CD4-positive, alpha-beta T cell (primary cell): ENCODE data around the gene MELTF. TPM values are rescaled to one million over a fixed set of nuclear protein-coding genes. Genes with fewer than 3 reads are reported as not detected.

Source experiments
- ATAC-seq: fragments of 200-7000 bp; cut with Tn5 transposase; one replicate; pipeline ENCODE4 v1.10.0; 2022; ENCODE audit warnings: mild to moderate bottlenecking; ENCODE audit not compliant: poor library complexity
- CTCF ChIA-PET: fragments of 350-600 bp; sonication (Branson Sonifier 250); formaldehyde crosslinking; loops from one replicate; lab custom pipeline; 2021; ENCODE audit warnings: antibody characterized with exemption, inconsistent platforms; lab: Charles Lee
- POLR2A ChIA-PET: fragments of 350-600 bp; sonication (Branson Sonifier 250); formaldehyde crosslinking; loops from one replicate; lab custom pipeline; 2021; ENCODE audit warnings: antibody characterized with exemption, inconsistent platforms; lab: Charles Lee
- DNase-seq, 14 experiments: peaks; one replicate each; pipeline ENCODE4 v3.0.0-alpha.2; 2013 to 2020; ENCODE audit warnings: mixed read lengths in 2 of 14
- H3K27ac ChIP-seq, 2 donors: one replicate each; pipeline versions ENCODE4 v1.5.1 to v1.7.0; 2013; ENCODE audit warnings: low read length in 2 of 2, low read depth in 1 of 2, mild to moderate bottlenecking in 1 of 2
- H3K27me3 ChIP-seq, 2 experiments: 1 replicate in 1 of 2; 2 replicates in 1 of 2; pipeline versions ENCODE4 v1.6.1 to v1.7.0; 2013; ENCODE audit warnings: low read length in 2 of 2, control low read depth in 1 of 2, mild to moderate bottlenecking in 1 of 2, moderate library complexity in 1 of 2; ENCODE audit not compliant: insufficient read depth in 2 of 2, control insufficient read depth in 1 of 2
- H3K36me3 ChIP-seq: one replicate; pipeline ENCODE4 v1.6.1; 2013; ENCODE audit warnings: low read length, control low read depth; ENCODE audit not compliant: insufficient read depth
- H3K4me1 ChIP-seq: one replicate; pipeline ENCODE4 v1.6.1; 2013; ENCODE audit warnings: low read length, control low read depth; ENCODE audit not compliant: insufficient read depth
- H3K4me3 ChIP-seq: one replicate; pipeline ENCODE4 v1.5.1; 2013; ENCODE audit warnings: mild to moderate bottlenecking, low read length, moderate library complexity
- H3K9me3 ChIP-seq, 2 experiments: 1 replicate in 1 of 2; 2 replicates in 1 of 2; pipeline versions ENCODE4 v1.6.1 to v1.7.0; 2013; ENCODE audit warnings: low read length in 2 of 2, mild to moderate bottlenecking in 2 of 2, control low read depth in 1 of 2, moderate library complexity in 1 of 2; ENCODE audit not compliant: control insufficient read depth in 1 of 2, insufficient read depth in 1 of 2
- H3K27ac Mint-ChIP-seq: one replicate; pipeline ENCODE4 v1.8.0; 2020; ENCODE audit warnings: mixed read lengths
- H3K27me3 Mint-ChIP-seq: one replicate; pipeline ENCODE4 v1.8.0; 2021; ENCODE audit warnings: mixed read lengths
- H3K36me3 Mint-ChIP-seq: one replicate; pipeline ENCODE4 v1.8.0; 2021; ENCODE audit warnings: low read depth, mixed read lengths
- H3K4me1 Mint-ChIP-seq: one replicate; pipeline ENCODE4 v1.8.0; 2021; ENCODE audit warnings: low read depth, mixed read lengths
- H3K4me3 Mint-ChIP-seq: one replicate; pipeline ENCODE4 v1.8.0; 2020; ENCODE audit warnings: mild to moderate bottlenecking, mixed read lengths
- H3K9me3 Mint-ChIP-seq: one replicate; pipeline ENCODE4 v1.8.0; 2020; ENCODE audit warnings: mixed read lengths
- intact Hi-C, 2 experiments: fragments of 100-400 bp; cut with DNase I in 1 of 2; cut with micrococcal nuclease in 1 of 2; formaldehyde crosslinking; loops; one replicate each; pipeline versions ENCODE4 v1.15.1 to v1.9.0; 2023 to 2025; cut with DNase I, micrococcal nuclease
- total RNA-seq, 174 experiments: library from RNA in 2 of 174; stranded (reverse) in 2 of 174; gene quantifications; one replicate each; pipeline ENCODE4 v1.2.3 and lab custom pipeline; 2021 to 2026
- TF ChIP-seq, protein P1 (sequence below): fragments of 200-600 bp; IDR thresholded peaks from one replicate; pipeline ENCODE4 v1.8.0; 2022; ENCODE audit warnings: antibody characterized with exemption, mild to moderate bottlenecking

MELTF gene
- total RNA-seq, 2 experiments from 2014 or later = 0.89 to 1.2 TPM

- ATAC-seq (no peak), DNase-seq (no peak)
- intact Hi-C loops = no loop called here
- Mint-ChIP-seq H3K9me3 (no peaks in the 10 kb centered on the region), H3K27ac (no peak overlapping the region), H3K27me3 (peaks cover 28% of the 10 kb centered on the region), H3K4me1 (peaks cover 6% of the 10 kb centered on the region), H3K36me3 (no peaks in the 10 kb centered on the region), H3K4me3 (no peak overlapping the region)
- POLR2A ChIA-PET = no interaction called here
- TF ChIP-seq, protein P1, sequence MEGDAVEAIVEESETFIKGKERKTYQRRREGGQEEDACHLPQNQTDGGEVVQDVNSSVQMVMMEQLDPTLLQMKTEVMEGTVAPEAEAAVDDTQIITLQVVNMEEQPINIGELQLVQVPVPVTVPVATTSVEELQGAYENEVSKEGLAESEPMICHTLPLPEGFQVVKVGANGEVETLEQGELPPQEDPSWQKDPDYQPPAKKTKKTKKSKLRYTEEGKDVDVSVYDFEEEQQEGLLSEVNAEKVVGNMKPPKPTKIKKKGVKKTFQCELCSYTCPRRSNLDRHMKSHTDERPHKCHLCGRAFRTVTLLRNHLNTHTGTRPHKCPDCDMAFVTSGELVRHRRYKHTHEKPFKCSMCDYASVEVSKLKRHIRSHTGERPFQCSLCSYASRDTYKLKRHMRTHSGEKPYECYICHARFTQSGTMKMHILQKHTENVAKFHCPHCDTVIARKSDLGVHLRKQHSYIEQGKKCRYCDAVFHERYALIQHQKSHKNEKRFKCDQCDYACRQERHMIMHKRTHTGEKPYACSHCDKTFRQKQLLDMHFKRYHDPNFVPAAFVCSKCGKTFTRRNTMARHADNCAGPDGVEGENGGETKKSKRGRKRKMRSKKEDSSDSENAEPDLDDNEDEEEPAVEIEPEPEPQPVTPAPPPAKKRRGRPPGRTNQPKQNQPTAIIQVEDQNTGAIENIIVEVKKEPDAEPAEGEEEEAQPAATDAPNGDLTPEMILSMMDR = no peak
- CTCF ChIA-PET = no interaction called here
- Histone ChIP-seq H3K9me3 (no peaks in the 10 kb centered on the region), H3K27ac (no peak overlapping the region), H3K4me1 (peaks cover 11% of the 10 kb centered on the region), H3K27me3 (peaks cover 0 to 2% of the 10 kb centered on the region in 2 experiments), H3K4me3 (no peak overlapping the region), H3K36me3 (no peaks in the 10 kb centered on the region)
Measured at GRCh38 chr3:196974661-196975060, 55.0 kb downstream of the MELTF start.

GRCh38 chr3:196971094-196971698 lies 58.4 kb downstream of the MELTF start:
- Mint-ChIP-seq H3K27ac (no peak overlapping the region), H3K27me3 (peaks cover 24% of the 10 kb centered on the region), H3K36me3 (no peaks in the 10 kb centered on the region), H3K4me3 (peak overlapping the region; percentile 65), H3K9me3 (no peaks in the 10 kb centered on the region), H3K4me1 (peaks cover 11% of the 10 kb centered on the region)
- peaks cover 11% of the 10 kb centered on the region for H3K4me1 ChIP-seq
- peaks cover 0 to 6% of the 10 kb centered on the region in 2 experiments for H3K27me3 ChIP-seq
- TF ChIP-seq, protein P1 = no peak
- ATAC-seq (no peak), DNase-seq (no peak)
- H3K36me3 ChIP-seq = no peaks in the 10 kb centered on the region
- H3K9me3 ChIP-seq = no peaks in the 10 kb centered on the region
- no peak overlapping the region for H3K4me3 ChIP-seq
- no peak overlapping the region for H3K27ac ChIP-seq
- intact Hi-C loops = loop anchor here in 1 of 2 experiments (2.0 kb wide), 1 partner anchor 362 kb away; no protein-coding TSS in a partner anchor
- ChIA-PET CTCF (interaction anchor here (0.7 to 1.5 kb wide), 3 partner anchors 29 to 453 kb away, joined by 3 to 5 read pairs (median 4); partner anchors contain the start of gene NCBP2), POLR2A (no interaction called here)

GRCh38 chr3:196970547-196971093 lies 59.0 kb downstream of the MELTF start:
- no peak overlapping the region for H3K27ac ChIP-seq
- Mint-ChIP-seq H3K27me3 (peaks cover 24% of the 10 kb centered on the region), H3K4me1 (peaks cover 11% of the 10 kb centered on the region), H3K4me3 (peak overlapping the region; percentile 85), H3K27ac (peak overlapping the region; percentile 51), H3K36me3 (no peaks in the 10 kb centered on the region), H3K9me3 (no peaks in the 10 kb centered on the region)
- peaks cover 11% of the 10 kb centered on the region for H3K4me1 ChIP-seq
- DNase-seq = no peak
- TF ChIP-seq, protein P1 = no peak
- intact Hi-C loops = loop anchor here (1.0 to 2.0 kb wide), 3 partner anchors 132 to 433 kb away; no protein-coding TSS in a partner anchor
- no peaks in the 10 kb centered on the region for H3K9me3 ChIP-seq
- no peak for ATAC-seq
- ChIA-PET POLR2A (no interaction called here), CTCF (interaction anchor here (1.3 to 1.5 kb wide), 2 partner anchors 29 to 107 kb away, joined by 4 to 5 read pairs; partner anchors contain the start of gene NCBP2)
- peaks cover 0 to 6% of the 10 kb centered on the region in 2 experiments for H3K27me3 ChIP-seq
- H3K4me3 ChIP-seq = no peak overlapping the region
- H3K36me3 ChIP-seq = no peaks in the 10 kb centered on the region
